Spleen (tissue), 11 donors: ENCODE results near the gene DTL. TPM values are rescaled to one million over a fixed set of nuclear protein-coding genes. Genes with fewer than 3 reads are reported as not detected.

Experiments used
- DNase-seq: peaks from one replicate; pipeline ENCODE4 v3.0.0-alpha.2; 2020
- H3K27ac ChIP-seq, 8 donors: fragments of 200-600 bp; sonication (generic) in 7 of 8; 1 replicate in 4 of 8; 2 replicates in 4 of 8; pipeline versions ENCODE4 v1.5.0 to v1.8.0; 2016 to 2021; ENCODE audit warnings: inconsistent platforms in 4 of 8, mild to moderate bottlenecking in 4 of 8, moderate library complexity in 1 of 8
- H3K27me3 ChIP-seq, 7 donors: fragments of 200-600 bp; sonication (generic) in 6 of 7; replicated peaks in 1 of 7; 1 replicate in 4 of 7; 2 replicates in 3 of 7; pipeline versions ENCODE4 v1.5.0 to v1.8.0; 2016 to 2021; ENCODE audit warnings: inconsistent platforms in 3 of 7, mild to moderate bottlenecking in 1 of 7
- H3K36me3 ChIP-seq, 6 donors: fragments of 200-600 bp; sonication (generic) in 5 of 6; 1 replicate in 4 of 6; 2 replicates in 2 of 6; pipeline versions ENCODE4 v1.5.0 to v1.8.0; 2016 to 2021; ENCODE audit warnings: inconsistent platforms in 2 of 6
- H3K4me1 ChIP-seq, 6 donors: fragments of 200-600 bp; sonication (generic) in 5 of 6; 1 replicate in 3 of 6; 2 replicates in 3 of 6; pipeline versions ENCODE4 v1.5.0 to v1.8.0; 2016 to 2021; ENCODE audit warnings: inconsistent platforms in 3 of 6
- H3K4me3 ChIP-seq, 8 donors: fragments of 200-600 bp; sonication (generic) in 7 of 8; 1 replicate in 4 of 8; 2 replicates in 4 of 8; pipeline versions ENCODE4 v1.5.0 to v1.8.0; 2016 to 2021; ENCODE audit warnings: inconsistent platforms in 4 of 8, mild to moderate bottlenecking in 4 of 8, moderate library complexity in 2 of 8
- H3K9me3 ChIP-seq, 8 donors: fragments of 200-600 bp; sonication (generic) in 7 of 8; 1 replicate in 4 of 8; 2 replicates in 4 of 8; pipeline versions ENCODE4 v1.5.0 to v1.8.0; 2016 to 2021; ENCODE audit warnings: inconsistent platforms in 4 of 8
- CTCF ChIP-seq, 11 experiments: fragments of 200-600 bp in 7 of 11; fragments of 450-650 bp in 4 of 11; sonication (generic) in 4 of 11; IDR thresholded peaks in 8 of 11; conservative IDR thresholded peaks in 3 of 11; 1 replicate in 7 of 11; 2 replicates in 4 of 11; pipeline versions ENCODE4 v1.4.0 to v1.8.0; 2016 to 2021; ENCODE audit warnings: antibody characterized with exemption in 11 of 11, inconsistent platforms in 4 of 11, mild to moderate bottlenecking in 1 of 11
- POLR2A ChIP-seq, 3 donors: fragments of 450-650 bp; IDR thresholded peaks; one replicate each; pipeline ENCODE4 v1.5.1; 2017; ENCODE audit warnings: antibody characterized with exemption in 3 of 3, mild to moderate bottlenecking in 1 of 3
- POLR2AphosphoS5 ChIP-seq, 3 donors: sonication (generic); formaldehyde crosslinking; IDR thresholded peaks; one replicate each; pipeline ENCODE4 v1.5.1; 2017; ENCODE audit warnings: antibody characterized with exemption in 3 of 3
- WGBS, 5 donors: extraction: QIAGEN DNeasy Blood & Tissue Kit in 3 of 5; methylation state at CpG; one replicate each; pipeline versions ENCODE4 v1.1.5 to v1.1.7; 2013 to 2018; 5-methylcytosine and 5-hydroxymethylcytosine counted together
- intact Hi-C: fragments of 100-400 bp; cut with DNase I; formaldehyde crosslinking; loops from one replicate; pipeline ENCODE4 v1.15.0; 2023; ENCODE audit warnings: low total_unique reads
- polyA plus RNA-seq, 3 donors: library from polyadenylated mRNA; stranded (reverse); fragments of 200-250 nt; gene quantifications; one replicate each; pipeline ENCODE4 v1.2.1, GENCODE V29; 2013
- total RNA-seq, 7 donors: library from RNA; depleted of rRNA in 3 of 7; stranded (reverse); fragments of >200 nt in 3 of 7; fragmentation: NEBNext Ultra II Directional in 4 of 7; extraction: Animal tissue kit (Norgen Biotek cat#: 25700) in 4 of 7; gene quantifications; one replicate each; pipeline versions ENCODE4 v1.1.0 to v1.2.1, GENCODE V29; 2016 to 2021
- donor health status: healthy with polysubstance abuse.
- donor health status: DM: no; HTN: no; CAD: no; lungs with moderate emphysema.
- donor health status: DM: no; HTN: no; CAD: no.
- donor health status: Bipolar disorder and iron deficiency.
- donor health status: healthy.
- donor health status: DM: no; HTN: no; CAD: no.
- donor health status: DM: yes; HTN: yes; CAD: no.

DTL gene
- total and polyA plus RNA-seq, 10 donors: 0.76 to 15.7 (median 9.2) TPM

DNA sequence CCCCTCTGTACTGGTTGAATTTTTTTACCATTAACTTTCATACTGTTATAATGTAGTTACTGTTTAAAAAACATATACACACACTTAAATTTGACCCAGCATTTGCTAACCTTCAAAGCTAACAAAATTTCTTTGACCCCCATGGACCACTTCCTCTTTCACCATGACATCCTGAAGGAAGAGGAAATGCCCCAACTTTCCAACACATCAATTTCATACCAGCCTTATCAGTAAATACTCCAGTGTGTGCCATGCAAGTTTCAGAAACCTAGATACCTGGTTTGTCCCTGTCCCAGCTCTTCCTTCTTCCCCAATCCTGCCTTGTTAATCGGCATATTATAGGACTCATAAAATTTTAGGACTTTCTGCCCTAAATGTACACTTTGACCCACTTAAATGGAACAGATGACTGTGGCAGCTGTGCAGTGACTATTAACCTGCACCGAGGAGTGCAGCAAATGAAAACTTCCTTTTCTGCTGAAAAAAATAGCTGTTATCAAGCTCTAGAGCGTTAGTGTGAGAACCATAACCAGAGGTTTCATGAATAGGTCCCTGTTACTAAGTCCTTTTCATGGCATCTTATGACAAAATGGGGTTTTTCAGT lies 54.1 kb downstream of the DTL start:
- Histone ChIP-seq H3K27me3 (no peaks in the 10 kb centered on the region), H3K36me3 (no peaks in the 10 kb centered on the region), H3K27ac (peak overlapping the region in 6 of 8 donors; percentile 9 to 68 (median 34)), H3K4me3 (no peak overlapping the region), H3K9me3 (peaks cover 0 to 8% (median 0%) of the 10 kb centered on the region in 8 donors), H3K4me1 (peaks cover 10 to 37% (median 25%) of the 10 kb centered on the region in 6 donors)
- no peak for DNase-seq
- intact Hi-C loops: no loop called here
- WGBS, 5 donors: 36 to 55% (median 43%) methylated on average over 3 of the region's 3 CpGs
- TF ChIP-seq POLR2AphosphoS5 (IDR thresholded peaks at IDR 0.05): no peak
- TF ChIP-seq POLR2A (IDR thresholded peaks at IDR 0.05): no peak
- TF ChIP-seq CTCF (IDR thresholded peaks at IDR 0.05 in 8 of 11, conservative IDR thresholded peaks at IDR 0.05 in 3 of 11): no peak

DNA sequence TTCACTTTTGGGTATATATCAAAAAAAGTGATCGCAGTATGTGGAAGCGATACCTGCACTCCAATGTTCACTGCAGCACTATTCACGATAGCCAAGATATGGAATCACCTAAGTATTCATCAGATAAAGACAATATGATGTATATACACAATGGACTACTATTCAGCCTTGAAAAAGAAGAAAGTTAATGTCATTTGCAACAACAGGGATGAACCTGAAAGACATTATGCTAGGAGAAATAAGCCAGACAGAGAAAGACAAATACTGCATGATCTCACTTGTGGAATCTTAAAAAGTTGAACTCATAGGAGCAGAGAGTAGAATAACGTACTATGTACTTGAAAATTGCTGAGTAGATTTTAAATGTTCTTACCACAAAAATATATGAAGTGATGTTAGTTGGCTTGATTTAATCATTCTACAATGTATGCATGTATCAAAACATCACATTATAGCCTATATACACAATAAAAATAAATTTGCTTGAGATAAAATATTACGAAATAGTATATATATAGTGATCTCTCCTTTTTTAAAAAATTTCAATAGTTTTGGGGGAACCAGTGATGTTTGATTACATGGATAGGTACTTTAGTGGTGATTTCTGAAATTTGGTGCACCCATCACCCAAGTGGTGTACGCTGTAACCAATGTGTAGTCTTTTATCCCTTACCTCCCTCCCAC lies 56.0 kb downstream of the DTL start:
- Histone ChIP-seq H3K27ac (no peak overlapping the region), H3K27me3 (no peaks in the 10 kb centered on the region), H3K9me3 (peaks cover 0 to 10% (median 1%) of the 10 kb centered on the region in 8 donors), H3K4me3 (no peak overlapping the region), H3K36me3 (no peaks in the 10 kb centered on the region), H3K4me1 (peaks cover 10 to 37% (median 25%) of the 10 kb centered on the region in 6 donors)
- 78 to 89% (median 81%) methylated on average over 6 of the region's 6 CpGs for WGBS, 5 donors
- DNase-seq: no peak
- TF ChIP-seq POLR2A (IDR thresholded peaks at IDR 0.05) (no peak), POLR2AphosphoS5 (IDR thresholded peaks at IDR 0.05) (no peak), CTCF (IDR thresholded peaks at IDR 0.05 in 8 of 11, conservative IDR thresholded peaks at IDR 0.05 in 3 of 11) (no peak)
- intact Hi-C loops: no loop called here

GRCh38 chr1:212097360-212097759 lies 61.8 kb downstream of the DTL start:
- DNase-seq: no peak
- 92 to 95% (median 93%) methylated on average over 2 of the region's 2 CpGs for WGBS, 5 donors
- H3K27ac ChIP-seq: no peak overlapping the region
- intact Hi-C loops: no loop called here
- no peaks in the 10 kb centered on the region for H3K4me1 ChIP-seq
- no peak overlapping the region for H3K4me3 ChIP-seq
- H3K36me3 ChIP-seq: peaks cover 0 to 8% (median 0%) of the 10 kb centered on the region in 6 donors
- peaks cover 0 to 24% (median 14%) of the 10 kb centered on the region in 8 donors for H3K9me3 ChIP-seq
- no peaks in the 10 kb centered on the region for H3K27me3 ChIP-seq
- TF ChIP-seq POLR2A (IDR thresholded peaks at IDR 0.05) (no peak), CTCF (IDR thresholded peaks at IDR 0.05 in 8 of 11, conservative IDR thresholded peaks at IDR 0.05 in 3 of 11) (no peak), POLR2AphosphoS5 (IDR thresholded peaks at IDR 0.05) (no peak)

- H3K27me3 ChIP-seq: no peaks in the 10 kb centered on the region
- H3K27ac ChIP-seq: no peak overlapping the region
- no peaks in the 10 kb centered on the region for H3K4me1 ChIP-seq
- peaks cover 0 to 8% (median 0%) of the 10 kb centered on the region in 6 donors for H3K36me3 ChIP-seq
- no peak overlapping the region for H3K4me3 ChIP-seq
- WGBS, 5 donors: 94 to 99% (median 96%) methylated on average over 8 to 9 of the region's 9 CpGs
- intact Hi-C loops: no loop called here
- no peak for DNase-seq
- peaks cover 0 to 20% (median 14%) of the 10 kb centered on the region in 8 donors for H3K9me3 ChIP-seq
- no peak for TF ChIP-seq POLR2A (IDR thresholded peaks at IDR 0.05)
- TF ChIP-seq POLR2AphosphoS5 (IDR thresholded peaks at IDR 0.05): no peak
- TF ChIP-seq CTCF (IDR thresholded peaks at IDR 0.05 in 8 of 11, conservative IDR thresholded peaks at IDR 0.05 in 3 of 11): no peak
Observed at GRCh38 chr1:212098310-212098709, 62.8 kb downstream of the DTL start.
